T-helper 2 cell (primary cell): Measurements from ENCODE around the gene TREML4.

ENCODE experiments used
- DNase-seq, 5 experiments: peaks; one replicate each; pipeline versions ENCODE4 v3.0.0 to v3.0.0-alpha.2; 2012 to 2022

TREML4 gene

DNA sequence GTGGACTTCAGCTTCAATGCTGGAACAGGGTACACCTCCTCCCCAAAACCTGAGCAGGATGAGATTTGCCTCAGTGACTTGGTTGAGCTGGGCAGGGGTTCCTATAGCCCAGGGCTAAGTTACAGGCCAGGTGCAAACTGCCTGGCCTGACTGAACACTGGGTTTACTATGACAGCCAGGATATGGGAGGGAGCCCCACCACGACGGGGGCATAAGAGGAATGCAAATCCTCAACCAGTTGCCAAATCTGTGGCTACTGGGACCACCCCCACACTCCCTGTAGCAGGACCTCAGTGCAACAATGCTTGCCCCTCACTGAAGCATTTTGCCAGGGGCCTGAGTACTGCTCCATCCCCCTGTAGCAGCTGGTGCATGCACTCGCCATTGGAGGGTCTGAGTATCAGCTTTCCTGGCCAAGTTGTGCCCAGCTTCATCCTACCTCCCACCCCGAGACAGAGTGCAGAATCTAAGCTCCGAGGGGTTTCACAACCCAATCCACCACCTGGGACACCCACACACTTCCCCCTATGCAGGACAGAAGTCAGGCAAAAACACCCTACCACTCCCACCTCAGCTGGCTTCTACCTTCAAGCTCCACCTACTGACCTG, 27.6 kb downstream of the TREML4 start:
- DNase-seq: no peak

DNA sequence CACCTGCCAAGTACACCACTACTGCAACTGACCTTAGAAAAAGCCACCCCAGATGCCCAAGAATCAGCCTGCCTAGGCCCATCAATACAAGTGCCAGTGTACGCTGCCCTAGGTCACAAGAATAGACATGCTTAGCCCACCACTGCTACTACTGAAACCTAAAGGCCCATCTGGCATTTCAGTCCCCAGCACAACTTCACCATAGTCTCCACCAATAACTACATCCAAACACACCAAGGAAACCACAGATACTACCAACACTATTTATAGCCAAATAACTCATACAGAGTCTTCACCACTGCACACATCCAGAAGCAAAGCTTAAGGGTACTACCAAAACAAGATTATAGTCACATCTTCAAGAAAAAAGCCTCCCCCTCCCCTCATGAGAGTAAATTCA, 28.2 kb downstream of the TREML4 start:
- no peak for DNase-seq

DNA sequence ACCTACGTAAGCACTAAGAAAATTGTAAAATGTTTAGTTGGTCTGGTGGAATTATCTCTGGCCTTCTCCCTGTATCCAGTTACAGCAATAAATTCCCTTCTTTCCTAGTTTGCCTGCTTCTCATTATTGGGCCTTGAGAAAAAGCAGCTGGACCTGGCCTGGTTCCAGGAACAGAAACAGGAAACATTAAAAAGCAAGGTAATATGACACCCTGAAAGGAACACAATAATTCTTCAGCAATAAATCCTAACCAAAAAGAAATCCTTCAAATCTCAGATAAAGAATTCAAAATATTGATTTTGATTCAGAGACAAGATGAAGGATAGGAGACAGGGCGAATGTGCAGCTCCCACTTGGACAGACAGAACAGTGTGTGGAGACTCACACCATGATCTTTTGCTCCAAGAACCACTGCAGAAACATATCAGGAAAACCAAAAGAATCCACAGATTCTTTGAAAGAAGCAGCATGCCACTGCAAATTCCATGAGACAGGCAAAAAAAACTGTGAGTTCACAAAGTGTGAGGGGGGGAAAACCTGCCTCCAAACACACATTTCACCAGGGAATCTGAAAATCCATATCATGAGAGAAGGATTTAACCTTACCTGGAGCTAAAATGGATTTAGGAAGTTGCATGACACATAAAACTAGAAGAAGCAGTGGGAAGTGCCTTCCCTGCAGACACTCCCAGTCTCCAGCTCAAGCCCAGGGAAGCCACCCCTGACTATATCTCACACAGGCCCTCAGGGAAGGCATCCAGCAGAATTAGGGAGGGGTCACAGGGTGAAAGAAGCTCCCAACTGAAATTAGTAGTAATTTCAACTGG, 29.4 kb downstream of the TREML4 start:
- no peak for DNase-seq

DNA sequence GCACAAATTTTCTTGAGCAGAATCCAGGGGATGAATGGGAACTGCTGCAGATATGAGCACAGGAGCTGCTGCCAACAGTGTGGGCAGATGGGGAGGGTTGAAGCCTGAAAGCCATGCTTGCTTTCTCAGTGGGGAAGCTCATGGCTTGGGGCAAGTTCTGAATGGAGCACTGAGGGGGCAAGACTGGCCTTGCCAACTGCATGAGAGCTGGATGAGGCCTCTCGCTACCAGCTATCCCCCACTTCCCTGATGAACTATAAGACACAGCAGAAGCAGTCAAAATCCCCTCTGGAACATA, 30.0 kb downstream of the TREML4 start:
- DNase-seq: no peak

DNA sequence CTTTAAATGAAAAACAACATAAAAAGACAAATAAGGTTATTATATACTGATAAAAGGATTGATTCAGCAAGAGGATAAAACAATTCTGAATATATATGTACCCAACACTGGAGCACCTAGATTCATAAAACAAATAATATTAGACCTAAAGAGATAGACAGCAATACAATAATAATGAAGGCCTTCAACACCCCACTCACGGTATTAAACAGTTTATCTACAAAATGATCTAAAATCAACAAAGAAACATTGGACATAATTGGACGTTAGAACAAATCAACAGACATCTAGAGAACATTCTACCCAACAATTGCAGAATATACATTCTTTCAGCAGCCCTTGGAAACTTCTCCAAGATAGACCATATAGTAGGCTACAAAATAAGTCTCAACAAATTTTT, 34.3 kb downstream of the TREML4 start:
- no peak for DNase-seq

DNA sequence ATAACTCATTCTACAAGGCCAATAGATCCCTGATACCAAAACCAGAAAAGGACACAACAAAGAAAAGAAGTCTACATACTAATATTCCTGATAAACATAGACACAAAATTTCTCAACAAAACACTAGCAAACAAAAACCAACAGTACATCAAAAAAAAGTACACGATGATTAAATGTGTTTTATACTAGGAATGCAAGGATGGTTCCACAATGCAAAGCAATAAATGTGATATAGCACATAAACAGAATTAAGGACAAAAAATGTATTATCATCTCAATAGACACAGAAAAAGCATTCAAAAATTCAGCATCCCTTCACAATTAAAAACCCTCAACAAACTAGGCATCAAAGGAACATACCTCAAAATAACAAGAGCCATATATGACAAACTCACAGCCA, 35.1 kb downstream of the TREML4 start:
- DNase-seq: no peak

DNA sequence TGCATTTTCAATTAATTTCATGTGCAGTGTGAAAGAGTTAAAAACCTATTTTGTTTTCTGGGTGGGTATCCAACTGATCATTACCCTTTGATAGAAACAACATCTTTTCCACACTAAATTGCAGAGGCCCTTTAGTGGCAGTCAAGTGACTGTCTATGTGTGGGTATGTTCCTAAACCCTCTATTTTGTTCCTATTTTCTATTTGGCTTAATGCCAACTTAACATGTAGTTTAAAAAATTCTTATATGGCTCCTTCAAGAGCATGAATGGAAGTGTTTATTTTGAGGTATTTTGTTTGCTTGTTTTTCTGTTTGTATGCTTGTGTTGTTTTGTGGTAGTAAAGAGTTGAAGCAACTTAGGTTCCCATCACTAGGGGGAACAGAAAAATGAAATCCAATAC, 38.4 kb downstream of the TREML4 start:
- no peak for DNase-seq

DNA sequence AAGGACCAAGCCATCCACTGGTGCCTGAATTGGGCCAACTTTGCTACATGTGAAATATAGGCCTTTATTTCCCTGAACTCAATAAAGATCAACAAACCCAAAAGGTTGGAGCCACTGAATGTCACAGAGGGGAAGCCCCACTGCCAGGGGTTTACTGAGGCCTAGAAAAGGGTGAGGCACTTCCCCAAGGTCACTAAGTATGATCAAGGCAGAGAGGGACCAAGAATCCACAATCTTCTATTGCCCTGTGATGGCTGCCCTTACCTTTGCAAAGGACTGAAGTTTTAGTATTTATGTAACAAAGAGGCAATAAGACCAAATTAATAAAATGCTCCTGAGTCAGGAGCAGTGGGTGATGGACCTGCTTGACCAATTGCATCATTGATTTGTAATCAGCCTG, 40.3 kb downstream of the TREML4 start:
- no peak for DNase-seq

DNA sequence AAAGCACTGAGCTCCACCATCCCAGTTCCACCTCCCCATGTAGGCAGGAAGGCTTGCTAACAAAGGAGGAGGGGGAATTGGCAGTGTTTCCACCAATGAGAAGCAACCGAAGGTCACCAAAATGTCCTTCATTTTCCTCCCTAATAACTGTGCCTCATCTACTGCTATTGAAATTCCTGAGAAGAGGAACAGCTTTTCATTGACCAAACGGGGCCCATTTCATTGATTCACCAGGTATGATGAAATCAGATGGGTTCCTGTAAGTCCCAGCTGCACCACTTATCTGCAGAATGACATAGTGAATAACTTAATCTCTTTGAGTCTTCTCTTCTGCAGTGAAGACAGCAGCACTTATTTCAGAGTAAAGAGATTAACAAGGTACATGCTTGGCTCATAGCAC, 41.0 kb downstream of the TREML4 start:
- DNase-seq: no peak

DNA sequence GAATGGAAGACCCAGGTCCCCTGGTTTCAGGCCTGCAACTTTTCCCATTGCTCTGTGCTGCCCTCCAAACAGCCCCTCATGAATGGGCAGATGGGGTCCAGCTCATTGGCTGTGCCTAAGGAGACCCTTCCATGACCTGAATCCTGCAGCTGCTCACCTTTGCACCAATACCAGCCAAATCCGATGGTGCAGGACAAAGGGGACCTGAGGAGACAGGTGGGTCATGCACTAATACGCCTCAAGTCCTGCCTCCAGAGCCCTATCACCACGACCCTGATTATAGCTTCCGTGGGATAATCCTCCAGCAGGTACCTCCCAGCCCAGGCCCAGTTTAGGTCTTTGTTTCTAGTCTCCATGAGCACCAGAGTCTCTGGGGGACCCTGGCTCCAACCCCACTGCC, 41.6 kb downstream of the TREML4 start:
- no peak for DNase-seq

DNA sequence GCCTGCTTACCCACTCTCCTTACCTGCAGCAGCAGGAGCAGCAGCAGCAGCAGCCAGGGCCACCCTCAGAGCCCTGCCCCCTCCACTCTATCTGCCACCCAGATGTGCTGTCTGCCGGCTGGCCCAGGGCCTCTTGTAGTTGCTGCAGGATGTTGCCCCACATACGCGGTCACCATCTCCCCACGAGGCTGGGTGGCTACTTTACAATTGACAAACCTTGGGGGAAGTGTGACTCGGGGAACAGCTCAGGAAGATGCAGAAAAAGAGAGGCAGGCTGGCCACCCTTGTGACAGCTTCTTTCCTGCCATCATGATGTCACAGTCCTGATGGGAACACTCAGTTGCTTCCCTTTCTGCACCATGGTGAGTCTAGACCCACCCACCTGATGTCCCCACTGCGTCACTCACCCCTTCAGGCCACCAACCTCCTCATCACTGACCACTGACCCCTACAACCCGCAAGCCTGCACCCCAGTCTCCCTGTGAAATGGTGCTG, 43.8 kb downstream of the TREML4 start:
- DNase-seq: peak in 1 of 5 experiments; percentile 19

DNA sequence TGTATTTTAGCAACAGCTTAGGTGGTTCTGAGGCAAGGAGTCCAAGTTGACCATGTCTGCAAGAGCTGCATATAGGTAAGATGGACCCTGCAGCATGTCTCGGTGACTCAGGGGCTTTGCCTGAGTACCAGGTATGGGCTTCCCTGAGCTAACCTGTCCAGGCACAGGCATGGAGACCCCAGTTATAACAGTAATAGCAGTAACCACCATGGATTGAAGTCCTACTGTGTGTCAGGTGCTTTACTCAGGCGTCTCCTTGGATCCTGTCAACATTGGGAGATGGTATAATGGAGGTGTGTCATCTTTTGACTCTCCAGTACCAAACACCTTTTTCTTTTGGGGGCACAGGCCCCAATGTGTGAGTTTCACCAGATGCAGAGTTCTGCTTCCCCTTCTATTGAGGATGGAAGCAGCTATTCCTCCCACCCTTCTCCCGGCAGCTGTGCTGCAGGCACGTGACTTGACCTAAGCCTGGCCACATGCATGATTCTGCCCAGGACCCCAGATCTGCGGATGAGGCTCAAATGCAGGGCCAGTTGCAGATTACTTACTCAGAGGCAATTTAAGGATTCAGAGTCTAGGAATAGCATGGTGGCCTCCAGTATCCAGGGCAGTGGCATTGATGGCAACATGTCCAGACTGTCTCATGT, 44.6 kb downstream of the TREML4 start:
- DNase-seq: no peak

DNA sequence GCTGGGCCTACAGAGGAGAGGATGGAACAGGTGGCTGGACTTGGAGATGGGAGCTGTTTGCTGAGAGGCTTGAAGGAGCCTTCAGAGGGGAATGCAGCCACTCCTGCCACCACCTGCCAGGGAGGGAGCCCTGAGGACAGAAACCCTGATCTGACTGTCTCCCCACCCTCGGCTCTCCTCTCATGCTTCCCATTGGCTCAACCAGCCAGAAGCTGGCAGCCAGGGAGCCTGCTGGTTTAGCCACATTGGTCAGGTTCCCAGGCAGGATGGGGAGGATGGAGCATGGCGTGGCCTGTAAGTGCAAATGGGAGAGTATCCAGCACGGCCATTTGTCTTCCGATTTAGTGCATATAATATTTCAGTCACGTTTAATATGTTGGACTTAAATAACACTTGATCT, 45.6 kb downstream of the TREML4 start:
- DNase-seq: no peak

DNA sequence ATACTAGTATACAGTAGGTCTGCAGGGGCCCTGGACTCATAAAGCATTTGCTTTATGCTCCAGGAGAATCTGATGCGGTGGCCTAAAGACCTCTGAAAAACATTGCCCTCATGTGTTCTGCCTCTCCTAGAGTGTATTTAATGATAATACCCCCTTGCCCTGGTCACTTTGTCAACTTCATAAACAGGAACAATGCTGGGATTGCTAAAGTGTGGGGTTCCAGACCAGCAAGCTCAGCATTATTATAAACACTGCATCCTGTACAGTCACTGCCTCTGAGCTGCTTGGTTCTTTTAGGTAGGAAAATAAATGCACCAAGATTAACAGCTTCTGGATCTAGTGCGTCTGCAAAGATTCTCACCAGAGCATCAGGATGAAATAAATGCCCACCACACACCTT, 46.1 kb downstream of the TREML4 start:
- no peak for DNase-seq

DNA sequence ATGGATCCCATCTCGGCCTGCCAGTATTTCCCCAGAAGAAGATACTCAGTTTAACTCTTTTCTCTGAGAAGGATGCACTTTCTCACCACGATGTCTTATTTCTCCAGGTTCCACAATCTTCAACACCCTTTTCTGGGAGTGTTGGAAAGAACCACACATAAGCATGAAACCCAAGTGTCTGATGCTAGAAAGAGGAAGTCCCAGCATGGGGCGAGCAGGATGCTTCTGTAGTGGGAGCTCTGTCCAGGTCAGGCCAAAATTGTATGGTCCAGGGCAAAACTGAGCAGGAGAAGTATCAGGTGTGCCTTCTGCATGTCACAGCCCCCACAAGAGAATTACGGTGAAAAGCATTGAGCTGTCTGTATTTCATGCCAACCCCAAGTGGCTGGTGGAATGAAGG, 47.3 kb downstream of the TREML4 start:
- DNase-seq: no peak

DNA sequence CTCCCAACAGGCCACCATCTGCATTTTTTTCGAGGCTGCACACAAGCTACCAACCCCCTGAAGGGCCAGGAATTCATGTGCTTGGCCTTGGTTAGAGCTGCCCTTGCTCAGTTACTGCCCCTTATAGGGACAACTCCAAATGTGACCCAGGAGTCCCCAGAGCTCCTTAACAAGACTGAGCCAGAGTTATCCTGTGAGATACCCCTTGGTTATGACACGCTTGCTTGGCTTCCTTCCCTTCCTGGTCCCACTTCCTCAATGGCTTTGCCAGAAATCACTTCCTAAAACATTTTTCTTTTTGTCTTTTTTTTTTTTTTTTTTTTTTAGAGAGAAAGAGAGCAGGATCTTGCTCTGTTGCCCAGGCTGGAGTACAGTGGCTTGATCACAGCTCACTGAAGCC, 49.5 kb downstream of the TREML4 start:
- no peak for DNase-seq

DNA sequence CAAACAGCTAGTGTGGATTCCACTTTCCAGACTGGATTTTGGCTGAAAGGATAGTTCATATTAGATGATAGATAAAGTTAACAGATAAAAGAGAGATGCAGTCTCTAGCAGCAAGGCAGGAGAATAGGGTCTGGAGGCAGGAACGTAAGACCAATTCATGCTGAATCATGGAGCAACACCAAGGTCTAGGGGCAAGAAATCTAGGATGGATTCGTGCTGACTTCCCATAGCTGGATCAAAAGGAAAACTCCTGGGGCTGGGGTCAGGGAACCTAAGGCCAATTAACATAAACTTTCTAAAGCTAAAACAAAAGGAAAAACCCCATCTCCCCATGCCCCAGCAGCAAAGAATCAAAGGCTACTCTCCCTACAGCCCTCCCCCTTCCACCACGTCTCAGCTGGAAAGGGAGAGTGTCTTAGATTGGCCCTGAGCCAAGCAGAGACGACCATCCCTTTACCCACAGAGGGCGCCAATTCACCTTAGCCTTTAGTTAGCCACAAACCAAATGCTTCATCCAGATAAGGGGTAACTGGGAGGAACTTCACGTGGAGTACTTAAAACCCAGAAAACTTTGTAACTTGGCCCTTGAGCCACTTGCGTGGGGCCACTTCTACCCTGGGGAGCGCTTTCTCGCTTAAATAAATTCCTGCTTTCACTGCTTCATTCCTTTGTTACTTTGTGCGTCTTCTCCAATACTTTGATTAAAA, 50.7 kb downstream of the TREML4 start:
- peak in 3 of 5 experiments; percentile 34 to 64 (median 37) for DNase-seq

DNA sequence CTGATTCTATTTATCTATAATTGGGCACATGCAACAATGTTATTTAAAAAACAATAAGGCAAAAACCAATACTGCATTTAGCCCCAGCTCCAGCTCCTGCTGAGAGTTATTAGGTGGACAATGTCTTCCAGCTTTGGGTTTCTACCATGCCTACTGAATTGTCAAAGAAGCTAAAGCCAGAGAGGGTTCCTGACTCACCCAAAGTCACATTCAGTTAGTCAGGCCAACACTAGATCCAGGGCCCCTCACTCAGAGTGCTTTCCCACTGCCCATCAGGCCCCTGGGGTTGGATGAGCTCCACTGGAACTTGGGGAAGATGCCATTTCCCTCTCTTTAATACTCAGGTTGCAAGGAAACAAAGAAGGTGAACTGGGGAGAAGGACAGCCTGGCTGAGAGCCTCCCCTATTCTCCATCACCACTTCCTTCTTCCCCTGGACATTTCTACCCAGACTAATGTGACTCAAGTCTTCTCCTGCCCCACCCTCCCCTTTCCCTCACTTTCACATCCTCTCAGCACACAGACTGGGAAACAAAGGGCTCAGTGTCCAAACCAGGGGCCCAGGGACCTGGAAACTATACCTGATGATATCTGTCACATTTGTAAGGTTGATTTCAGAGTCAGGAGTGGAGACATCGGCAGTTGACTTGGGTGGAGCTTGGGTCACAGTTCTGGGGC, 52.4 kb downstream of the TREML4 start:
- DNase-seq: no peak

DNA sequence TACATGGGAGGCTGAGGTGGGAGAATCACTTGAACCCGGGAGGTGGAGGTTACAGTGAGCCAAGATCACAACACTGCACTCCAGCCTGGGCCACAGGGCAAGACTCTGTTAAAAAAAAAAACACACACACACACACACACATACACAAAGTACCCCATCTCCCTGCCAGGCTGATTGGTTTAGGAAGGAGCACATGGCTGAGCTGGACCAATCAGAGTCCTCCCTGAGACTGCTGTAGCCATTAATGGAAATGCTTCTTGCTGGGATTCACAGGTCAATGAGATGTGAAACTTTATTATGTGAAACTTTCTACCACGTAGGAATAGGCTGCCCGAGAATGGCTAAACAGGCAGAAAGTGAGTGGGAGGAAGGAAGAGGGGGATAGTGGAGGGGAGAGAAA, 55.5 kb downstream of the TREML4 start:
- no peak for DNase-seq

DNA sequence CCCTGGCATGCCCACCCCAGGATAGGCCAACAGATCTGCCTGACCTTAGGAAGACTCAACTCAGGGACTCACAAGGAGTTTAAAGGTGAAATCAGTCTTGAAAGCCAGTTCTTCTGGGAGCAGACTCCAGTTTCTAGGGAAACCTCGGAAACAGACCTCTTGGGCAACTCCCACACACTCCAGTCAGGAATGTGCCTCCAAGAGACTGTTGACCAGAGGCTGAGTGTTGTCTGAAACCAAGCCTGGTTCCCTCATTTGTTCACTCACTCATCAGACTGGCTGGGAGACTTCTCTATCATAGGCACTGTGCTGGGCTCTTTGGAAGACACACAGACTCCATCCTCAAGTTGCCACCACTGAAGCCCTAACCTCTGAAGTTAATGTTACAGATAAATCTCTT, 56.6 kb downstream of the TREML4 start:
- DNase-seq: no peak

DNA sequence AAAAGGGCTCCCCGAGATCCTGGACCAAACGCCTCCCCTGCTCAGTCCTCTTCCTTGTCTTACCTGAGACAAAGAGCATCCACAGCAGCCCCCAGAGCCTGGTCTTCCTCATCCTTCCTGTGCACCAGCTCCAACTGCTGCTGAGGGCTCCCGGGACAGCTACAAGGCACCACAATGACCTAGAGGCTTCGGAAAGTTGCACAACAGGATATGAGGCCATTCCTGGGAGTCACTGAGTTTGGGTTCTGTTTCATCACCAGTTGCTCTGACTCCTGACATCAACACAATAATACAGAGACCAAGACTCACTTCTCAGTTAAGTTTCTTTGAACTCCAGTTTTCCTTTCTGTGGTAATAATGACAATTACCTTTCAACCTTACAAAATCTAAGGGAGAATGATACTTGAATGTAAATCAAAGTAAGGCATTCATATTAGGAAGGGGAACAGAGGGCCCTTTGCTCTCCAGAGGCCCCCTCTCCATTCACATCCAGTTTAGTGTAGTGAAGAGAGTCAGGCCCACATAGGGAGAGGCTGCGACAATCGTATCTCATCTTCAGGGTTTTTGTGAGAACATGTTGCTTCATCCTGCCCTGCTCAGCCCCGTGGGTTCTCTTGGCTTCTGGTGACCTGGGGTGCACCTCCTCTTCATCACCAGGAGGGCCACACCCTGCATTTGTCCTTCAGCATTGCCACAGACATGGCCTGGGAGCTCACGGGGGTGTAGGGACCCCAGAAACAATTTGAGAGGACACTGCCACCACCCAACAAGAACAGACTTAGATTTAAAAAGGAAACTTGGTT, 58.6 kb downstream of the TREML4 start, which contains the start of gene TREM1:
TREM1 (minus strand) TSS at position 139 of the 803 bp plus-strand sequence; CDS start at position 112, 27 bp downstream.
- DNase-seq: no peak
